HepG2 (cell line): ENCODE results near the gene USB1. TPM values are rescaled to one million over a fixed set of nuclear protein-coding genes. Genes with fewer than 3 reads are reported as not detected.

Source experiments
- GATAD2A ChIP-seq: IDR thresholded peaks from 2 replicates; pipeline ENCODE4 v1.6.1; 2016
- HNRNPLL ChIP-seq: fragments of 200-400 bp; formaldehyde crosslinking; IDR thresholded peaks from 2 replicates; pipeline ENCODE4 v1.6.1; 2017; ENCODE audit warnings: mild to moderate bottlenecking, low read depth, low read length; ENCODE audit not compliant: poor library complexity, severe bottlenecking
- JARID2 ChIP-seq: sonication (generic); formaldehyde crosslinking; IDR thresholded peaks from 2 replicates; pipeline ENCODE4 v1.8.1; 2023; ENCODE audit warnings: missing genetic modification reagents, inconsistent platforms; ENCODE audit not compliant: insufficient replicate concordance
- LCORL ChIP-seq, 2 experiments: fragments of 450-650 bp in 1 of 2; sonication (generic) in 1 of 2; formaldehyde crosslinking in 1 of 2; IDR thresholded peaks; 2 replicates each; pipeline versions ENCODE4 v1.5.0 to v1.6.1; 2017 to 2020; ENCODE audit warnings: antibody characterized with exemption in 1 of 2, missing genetic modification reagents in 1 of 2
- SP2 ChIP-seq: sonication (generic); formaldehyde crosslinking; IDR thresholded peaks from 2 replicates; pipeline ENCODE4 v1.5.1; 2020; ENCODE audit warnings: mild to moderate bottlenecking, missing genetic modification reagents
- SRSF4 ChIP-seq: fragments of 200-400 bp; formaldehyde crosslinking; IDR thresholded peaks from one replicate; pipeline ENCODE4 v1.6.1; 2018; ENCODE audit warnings: mild to moderate bottlenecking, low read depth, low read length, moderate library complexity; ENCODE audit not compliant: poor library complexity, severe bottlenecking
- ZNF296 ChIP-seq: sonication (generic); formaldehyde crosslinking; conservative IDR thresholded peaks from 2 replicates; pipeline ENCODE4 v1.5.0; 2020; ENCODE audit warnings: mild to moderate bottlenecking, missing genetic modification reagents
- ZNF543 ChIP-seq: sonication (generic); formaldehyde crosslinking; IDR thresholded peaks from 2 replicates; pipeline ENCODE4 v1.4.0; 2020; ENCODE audit warnings: mild to moderate bottlenecking, missing genetic modification reagents
- ZNF557 ChIP-seq: sonication (generic); formaldehyde crosslinking; IDR thresholded peaks from 2 replicates; pipeline ENCODE4 v1.4.0; 2020; ENCODE audit warnings: missing genetic modification reagents
- ZNF709 ChIP-seq: sonication (generic); formaldehyde crosslinking; IDR thresholded peaks from 2 replicates; pipeline ENCODE4 v1.5.0; 2020; ENCODE audit warnings: mild to moderate bottlenecking, missing genetic modification reagents
- polyA plus RNA-seq, 8 experiments: library from polyadenylated mRNA; depleted of rRNA in 3 of 8; stranded (reverse) in 7 of 8; unstranded in 1 of 8; fragments of >200 nt; fragmentation: Illumina TruSeq in 4 of 8; extraction: Trizol in 4 of 8; gene quantifications; 2 replicates each; pipeline versions ENCODE4 v1.2.1 to v1.2.3, GENCODE V29; 2011 to 2016; ENCODE audit warnings: low read depth in 4 of 8, missing spikeins in 1 of 8, mixed read lengths in 1 of 8; ENCODE audit not compliant: insufficient read depth in 1 of 8
- total RNA-seq, 5 experiments: library from RNA; depleted of rRNA; stranded (reverse); fragments of >200 nt; fragmentation: Illumina TruSeq; extraction: Trizol; gene quantifications; 2 replicates each; pipeline ENCODE4 v1.2.3, GENCODE V29; 2016; ENCODE audit warnings: low read depth in 1 of 5
- TF ChIP-seq, protein P1 (sequence below): sonication (generic); formaldehyde crosslinking; IDR thresholded peaks from 2 replicates; pipeline ENCODE4 v1.4.0; 2020; ENCODE audit warnings: missing genetic modification reagents, low read depth, mild to moderate bottlenecking, borderline replicate concordance
- TF ChIP-seq, protein P2 (sequence below): sonication (generic); formaldehyde crosslinking; IDR thresholded peaks from 2 replicates; pipeline ENCODE4 v1.5.1; 2020; ENCODE audit warnings: mild to moderate bottlenecking, moderate library complexity, missing genetic modification reagents
- TF ChIP-seq, protein P3 (sequence below): sonication (generic); formaldehyde crosslinking; IDR thresholded peaks from 2 replicates; pipeline ENCODE4 v1.8.1; 2023; ENCODE audit warnings: missing genetic modification reagents, inconsistent platforms, borderline replicate concordance
- TF ChIP-seq, protein P4 (sequence below): sonication (generic); formaldehyde crosslinking; IDR thresholded peaks from 2 replicates; pipeline ENCODE4 v1.4.0; 2020; ENCODE audit warnings: missing genetic modification reagents
- TF ChIP-seq, protein P5 (sequence below): sonication (generic); formaldehyde crosslinking; IDR thresholded peaks from 2 replicates; pipeline ENCODE4 v1.4.0; 2020; ENCODE audit warnings: mild to moderate bottlenecking, missing genetic modification reagents
- TF ChIP-seq, protein P6 (sequence below): sonication (generic); formaldehyde crosslinking; IDR thresholded peaks from 2 replicates; pipeline ENCODE4 v1.5.1; 2020; ENCODE audit warnings: mild to moderate bottlenecking, missing genetic modification reagents, borderline replicate concordance
- TF ChIP-seq, protein P7 (sequence below): sonication (generic); formaldehyde crosslinking; IDR thresholded peaks from 2 replicates; pipeline ENCODE4 v1.5.1; 2020; ENCODE audit warnings: missing genetic modification reagents, mild to moderate bottlenecking, borderline replicate concordance

Gene USB1
- total and polyA plus RNA-seq, 2 of the 13 experiments (the other 11 are each of a cell fraction or from before 2014, with no cell fraction given) = 16.7 to 65.4 TPM

DNA sequence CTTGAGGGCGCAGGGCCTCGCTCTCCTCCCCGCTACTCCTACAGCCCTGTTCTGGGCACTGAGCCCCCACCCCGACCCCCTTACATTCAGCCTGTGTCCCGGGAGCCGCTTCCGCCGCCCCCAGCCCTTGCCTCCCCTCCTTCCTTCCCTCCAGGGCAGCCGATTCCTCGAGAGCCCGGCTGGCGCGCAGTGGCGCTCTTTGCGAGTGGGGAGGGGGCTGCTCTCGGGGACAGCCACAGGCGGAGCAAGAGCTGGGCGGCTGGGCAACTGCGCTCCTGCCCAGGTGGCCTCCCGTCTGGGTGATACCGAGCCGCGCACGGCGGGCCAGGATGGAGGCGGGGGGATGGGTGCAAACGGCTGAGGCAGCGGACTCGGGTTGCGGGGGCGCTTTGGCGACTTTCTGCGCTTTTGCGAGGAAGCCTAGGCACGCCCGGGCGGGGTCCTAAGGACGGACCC, 25.5 kb downstream of the USB1 start (continued):
- TF ChIP-seq, protein P1, sequence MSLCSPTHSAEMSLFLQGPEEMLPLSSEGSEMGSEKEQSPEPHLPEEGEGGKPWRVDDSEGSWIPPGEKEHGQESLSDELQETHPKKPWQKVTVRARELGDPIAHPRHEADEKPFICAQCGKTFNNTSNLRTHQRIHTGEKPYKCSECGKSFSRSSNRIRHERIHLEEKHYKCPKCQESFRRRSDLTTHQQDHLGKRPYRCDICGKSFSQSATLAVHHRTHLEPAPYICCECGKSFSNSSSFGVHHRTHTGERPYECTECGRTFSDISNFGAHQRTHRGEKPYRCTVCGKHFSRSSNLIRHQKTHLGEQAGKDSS = no peak
- TF ChIP-seq, protein P2, sequence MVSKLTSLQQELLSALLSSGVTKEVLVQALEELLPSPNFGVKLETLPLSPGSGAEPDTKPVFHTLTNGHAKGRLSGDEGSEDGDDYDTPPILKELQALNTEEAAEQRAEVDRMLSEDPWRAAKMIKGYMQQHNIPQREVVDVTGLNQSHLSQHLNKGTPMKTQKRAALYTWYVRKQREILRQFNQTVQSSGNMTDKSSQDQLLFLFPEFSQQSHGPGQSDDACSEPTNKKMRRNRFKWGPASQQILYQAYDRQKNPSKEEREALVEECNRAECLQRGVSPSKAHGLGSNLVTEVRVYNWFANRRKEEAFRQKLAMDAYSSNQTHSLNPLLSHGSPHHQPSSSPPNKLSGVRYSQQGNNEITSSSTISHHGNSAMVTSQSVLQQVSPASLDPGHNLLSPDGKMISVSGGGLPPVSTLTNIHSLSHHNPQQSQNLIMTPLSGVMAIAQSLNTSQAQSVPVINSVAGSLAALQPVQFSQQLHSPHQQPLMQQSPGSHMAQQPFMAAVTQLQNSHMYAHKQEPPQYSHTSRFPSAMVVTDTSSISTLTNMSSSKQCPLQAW (CRISPR knock-in tag) = peak; percentile 41; the same call in 1 of the 2 replicates
- TF ChIP-seq, protein P3, sequence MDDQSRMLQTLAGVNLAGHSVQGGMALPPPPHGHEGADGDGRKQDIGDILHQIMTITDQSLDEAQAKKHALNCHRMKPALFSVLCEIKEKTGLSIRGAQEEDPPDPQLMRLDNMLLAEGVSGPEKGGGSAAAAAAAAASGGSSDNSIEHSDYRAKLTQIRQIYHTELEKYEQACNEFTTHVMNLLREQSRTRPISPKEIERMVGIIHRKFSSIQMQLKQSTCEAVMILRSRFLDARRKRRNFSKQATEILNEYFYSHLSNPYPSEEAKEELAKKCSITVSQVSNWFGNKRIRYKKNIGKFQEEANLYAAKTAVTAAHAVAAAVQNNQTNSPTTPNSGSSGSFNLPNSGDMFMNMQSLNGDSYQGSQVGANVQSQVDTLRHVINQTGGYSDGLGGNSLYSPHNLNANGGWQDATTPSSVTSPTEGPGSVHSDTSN = no peak
- peak; percentile 15; the same call in 1 of the 2 replicates for TF ChIP-seq GATAD2A (CRISPR knock-in tag)
- TF ChIP-seq HNRNPLL = peak; percentile 39
- TF ChIP-seq, protein P4, sequence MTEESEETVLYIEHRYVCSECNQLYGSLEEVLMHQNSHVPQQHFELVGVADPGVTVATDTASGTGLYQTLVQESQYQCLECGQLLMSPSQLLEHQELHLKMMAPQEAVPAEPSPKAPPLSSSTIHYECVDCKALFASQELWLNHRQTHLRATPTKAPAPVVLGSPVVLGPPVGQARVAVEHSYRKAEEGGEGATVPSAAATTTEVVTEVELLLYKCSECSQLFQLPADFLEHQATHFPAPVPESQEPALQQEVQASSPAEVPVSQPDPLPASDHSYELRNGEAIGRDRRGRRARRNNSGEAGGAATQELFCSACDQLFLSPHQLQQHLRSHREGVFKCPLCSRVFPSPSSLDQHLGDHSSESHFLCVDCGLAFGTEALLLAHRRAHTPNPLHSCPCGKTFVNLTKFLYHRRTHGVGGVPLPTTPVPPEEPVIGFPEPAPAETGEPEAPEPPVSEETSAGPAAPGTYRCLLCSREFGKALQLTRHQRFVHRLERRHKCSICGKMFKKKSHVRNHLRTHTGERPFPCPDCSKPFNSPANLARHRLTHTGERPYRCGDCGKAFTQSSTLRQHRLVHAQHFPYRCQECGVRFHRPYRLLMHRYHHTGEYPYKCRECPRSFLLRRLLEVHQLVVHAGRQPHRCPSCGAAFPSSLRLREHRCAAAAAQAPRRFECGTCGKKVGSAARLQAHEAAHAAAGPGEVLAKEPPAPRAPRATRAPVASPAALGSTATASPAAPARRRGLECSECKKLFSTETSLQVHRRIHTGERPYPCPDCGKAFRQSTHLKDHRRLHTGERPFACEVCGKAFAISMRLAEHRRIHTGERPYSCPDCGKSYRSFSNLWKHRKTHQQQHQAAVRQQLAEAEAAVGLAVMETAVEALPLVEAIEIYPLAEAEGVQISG (CRISPR knock-in tag) = peak; percentile 7; the same call in 1 of the 2 replicates
- TF ChIP-seq, protein P5, sequence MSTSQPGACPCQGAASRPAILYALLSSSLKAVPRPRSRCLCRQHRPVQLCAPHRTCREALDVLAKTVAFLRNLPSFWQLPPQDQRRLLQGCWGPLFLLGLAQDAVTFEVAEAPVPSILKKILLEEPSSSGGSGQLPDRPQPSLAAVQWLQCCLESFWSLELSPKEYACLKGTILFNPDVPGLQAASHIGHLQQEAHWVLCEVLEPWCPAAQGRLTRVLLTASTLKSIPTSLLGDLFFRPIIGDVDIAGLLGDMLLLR (CRISPR knock-in tag) = no peak
- no peak for TF ChIP-seq JARID2 (CRISPR knock-in tag)
- TF ChIP-seq ZNF543 (CRISPR knock-in tag) = peak; percentile 22
- no peak for TF ChIP-seq SRSF4
- TF ChIP-seq ZNF557 = no peak; the same call in 1 of the 2 replicates
- no peak; the same call in 1 of the 2 replicates for TF ChIP-seq ZNF709 (CRISPR knock-in tag)
- no peak for TF ChIP-seq ZNF296
- TF ChIP-seq, protein P6, sequence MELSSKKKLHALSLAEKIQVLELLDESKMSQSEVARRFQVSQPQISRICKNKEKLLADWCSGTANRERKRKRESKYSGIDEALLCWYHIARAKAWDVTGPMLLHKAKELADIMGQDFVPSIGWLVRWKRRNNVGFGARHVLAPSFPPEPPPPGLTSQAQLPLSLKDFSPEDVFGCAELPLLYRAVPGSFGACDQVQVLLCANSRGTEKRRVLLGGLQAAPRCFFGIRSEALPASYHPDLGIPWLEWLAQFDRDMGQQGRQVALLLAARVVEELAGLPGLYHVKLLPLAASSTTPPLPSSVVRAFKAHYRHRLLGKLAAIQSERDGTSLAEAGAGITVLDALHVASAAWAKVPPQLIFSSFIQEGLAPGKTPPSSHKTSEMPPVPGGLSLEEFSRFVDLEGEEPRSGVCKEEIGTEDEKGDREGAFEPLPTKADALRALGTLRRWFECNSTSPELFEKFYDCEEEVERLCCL (CRISPR knock-in tag) = peak; percentile 15; the same call in 1 of the 2 replicates
- TF ChIP-seq, protein P7, sequence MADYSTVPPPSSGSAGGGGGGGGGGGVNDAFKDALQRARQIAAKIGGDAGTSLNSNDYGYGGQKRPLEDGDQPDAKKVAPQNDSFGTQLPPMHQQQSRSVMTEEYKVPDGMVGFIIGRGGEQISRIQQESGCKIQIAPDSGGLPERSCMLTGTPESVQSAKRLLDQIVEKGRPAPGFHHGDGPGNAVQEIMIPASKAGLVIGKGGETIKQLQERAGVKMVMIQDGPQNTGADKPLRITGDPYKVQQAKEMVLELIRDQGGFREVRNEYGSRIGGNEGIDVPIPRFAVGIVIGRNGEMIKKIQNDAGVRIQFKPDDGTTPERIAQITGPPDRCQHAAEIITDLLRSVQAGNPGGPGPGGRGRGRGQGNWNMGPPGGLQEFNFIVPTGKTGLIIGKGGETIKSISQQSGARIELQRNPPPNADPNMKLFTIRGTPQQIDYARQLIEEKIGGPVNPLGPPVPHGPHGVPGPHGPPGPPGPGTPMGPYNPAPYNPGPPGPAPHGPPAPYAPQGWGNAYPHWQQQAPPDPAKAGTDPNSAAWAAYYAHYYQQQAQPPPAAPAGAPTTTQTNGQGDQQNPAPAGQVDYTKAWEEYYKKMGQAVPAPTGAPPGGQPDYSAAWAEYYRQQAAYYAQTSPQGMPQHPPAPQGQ (CRISPR knock-in tag) = no peak
- TF ChIP-seq LCORL (IDR thresholded peaks at IDR 0.05) = no peak
- peak; percentile 38 for TF ChIP-seq LCORL (CRISPR knock-in tag; IDR thresholded peaks at IDR 0.05)
- TF ChIP-seq SP2 (CRISPR knock-in tag) = peak; percentile 24; the same call in 1 of the 2 replicates
